ENCODE data around the gene ZNF260. TPM values are rescaled to one million over a fixed set of nuclear protein-coding genes. Genes with fewer than 3 reads are reported as not detected.

Gene ZNF260
- total RNA-seq, 1 donor from 2014 or later = 67.7 TPM

- Histone ChIP-seq H3K27ac (no peak overlapping the region), H2AFZ (replicated peaks) (no peak overlapping the region), H3K27me3 (no peaks in the 10 kb centered on the region), H3K4me3 (peak overlapping the region; percentile 4), H3K79me2 (ENCODE audit: low read depth) (peaks cover 91% of the 10 kb centered on the region), H4K20me1 (ENCODE audit: low read depth) (no peaks in the 10 kb centered on the region), H3K9me3 (ENCODE audit: low read depth) (peaks cover 22% of the 10 kb centered on the region), H3K9ac (no peak overlapping the region), H3F3A (ENCODE audit: low read depth) (no peaks in the 10 kb centered on the region), H3K4me1 (peaks cover 7% of the 10 kb centered on the region), H3K36me3 (peaks cover 36% of the 10 kb centered on the region), H3K4me2 (no peak overlapping the region)
- peaks cover 68% of the 10 kb centered on the region for H3K36me3 Mint-ChIP-seq
- H3K4me1 Mint-ChIP-seq = peaks cover 10% of the 10 kb centered on the region
- H3K27ac Mint-ChIP-seq = no peak overlapping the region
- peaks cover 3% of the 10 kb centered on the region for H3K27me3 Mint-ChIP-seq (ENCODE audit: insufficient read depth, low read depth)
- H3K9me3 Mint-ChIP-seq = peaks cover 73% of the 10 kb centered on the region
- no peak for DNase-seq (ENCODE audit: low spot score)
- TF ChIP-seq EZH2phosphoT487 (IDR thresholded peaks at IDR 0.05) = no peak
- TF ChIP-seq EZH2 (IDR thresholded peaks at IDR 0.05) = no peak
- TF ChIP-seq CTCF (IDR thresholded peaks at IDR 0.05) = no peak
- no peak overlapping the region for H3K4me3 Mint-ChIP-seq
Measured at GRCh38 chr19:36524617-36525016, 3.5 kb downstream of the ZNF260 start.

GRCh38 chr19:36514012-36514612, 14.0 kb downstream of the ZNF260 start:
- Mint-ChIP-seq H3K4me3 (no peak overlapping the region), H3K4me1 (no peaks in the 10 kb centered on the region), H3K27me3 (ENCODE audit: insufficient read depth, low read depth) (peaks cover 12% of the 10 kb centered on the region), H3K36me3 (peaks cover 78% of the 10 kb centered on the region), H3K27ac (no peak overlapping the region), H3K9me3 (peaks cover 84% of the 10 kb centered on the region)
- H3K9ac ChIP-seq = no peak overlapping the region
- peaks cover 79% of the 10 kb centered on the region for H3K36me3 ChIP-seq
- peaks cover 12% of the 10 kb centered on the region for H3F3A ChIP-seq (ENCODE audit: low read depth)
- H3K4me3 ChIP-seq = peak overlapping the region; percentile 16
- no peak overlapping the region for H2AFZ ChIP-seq (replicated peaks)
- no peak for TF ChIP-seq EZH2 (IDR thresholded peaks at IDR 0.05)
- no peak for TF ChIP-seq CTCF (IDR thresholded peaks at IDR 0.05)
- TF ChIP-seq EZH2phosphoT487 (IDR thresholded peaks at IDR 0.05) = no peak
- no peaks in the 10 kb centered on the region for H3K27me3 ChIP-seq
- peaks cover 49% of the 10 kb centered on the region for H3K79me2 ChIP-seq (ENCODE audit: low read depth)
- peaks cover 85% of the 10 kb centered on the region for H3K9me3 ChIP-seq (ENCODE audit: low read depth)
- H3K27ac ChIP-seq = no peak overlapping the region
- H3K4me1 ChIP-seq = no peaks in the 10 kb centered on the region
- DNase-seq (ENCODE audit: low spot score) = no peak
- no peak overlapping the region for H3K4me2 ChIP-seq
- H4K20me1 ChIP-seq (ENCODE audit: low read depth) = no peaks in the 10 kb centered on the region

GRCh38 chr19:36508325-36508724, 19.7 kb downstream of the ZNF260 start:
- Histone ChIP-seq H3K27me3 (no peaks in the 10 kb centered on the region), H4K20me1 (ENCODE audit: low read depth) (no peaks in the 10 kb centered on the region), H3F3A (ENCODE audit: low read depth) (peaks cover 9% of the 10 kb centered on the region), H3K4me3 (no peak overlapping the region), H3K4me1 (no peaks in the 10 kb centered on the region), H3K36me3 (peaks cover 24% of the 10 kb centered on the region), H3K4me2 (no peak overlapping the region), H3K79me2 (ENCODE audit: low read depth) (peaks cover under 1% of the 10 kb centered on the region), H3K9ac (no peak overlapping the region), H2AFZ (replicated peaks) (no peak overlapping the region), H3K9me3 (ENCODE audit: low read depth) (peaks cover 38% of the 10 kb centered on the region), H3K27ac (no peak overlapping the region)
- DNase-seq (ENCODE audit: low spot score) = no peak
- no peak for TF ChIP-seq CTCF (IDR thresholded peaks at IDR 0.05)
- TF ChIP-seq EZH2phosphoT487 (IDR thresholded peaks at IDR 0.05) = no peak
- no peak for TF ChIP-seq EZH2 (IDR thresholded peaks at IDR 0.05)
- Mint-ChIP-seq H3K4me1 (no peaks in the 10 kb centered on the region), H3K9me3 (peaks cover 72% of the 10 kb centered on the region), H3K36me3 (peaks cover 30% of the 10 kb centered on the region), H3K27ac (no peak overlapping the region), H3K4me3 (no peak overlapping the region), H3K27me3 (ENCODE audit: insufficient read depth, low read depth) (peaks cover 2% of the 10 kb centered on the region)

Measured in neural progenitor cell (in vitro differentiated cells).